ENCODE measurements around the gene INPP5B. TPM values are rescaled to one million over a fixed set of nuclear protein-coding genes. Genes with fewer than 3 reads are reported as not detected.
"Not testable (repeated sequence)": the region's sequence is repeated elsewhere in the genome, so short reads cannot be mapped to it uniquely, and the experiment has no call there.

INPP5B gene
- total RNA-seq, 1 donor, result 18.6 TPM

DNA sequence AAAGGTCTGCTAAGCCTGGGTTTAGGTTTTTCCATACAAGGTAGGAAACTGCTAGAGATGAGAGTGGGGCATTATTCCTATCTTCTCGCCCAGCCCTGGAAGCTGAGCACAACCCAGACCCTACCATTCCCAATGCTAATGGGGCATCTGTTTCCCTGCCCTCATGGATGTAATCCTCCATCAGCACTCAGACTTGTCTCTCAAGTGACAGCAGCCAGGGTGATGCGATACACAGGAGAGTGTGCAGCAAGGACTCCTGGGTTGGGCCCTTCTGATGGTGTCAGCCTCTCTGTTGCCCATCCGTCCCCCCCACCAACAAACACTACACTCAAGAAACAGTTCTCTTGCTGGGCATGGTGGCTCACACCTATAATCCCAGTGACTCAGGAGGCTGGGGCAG, 5.9 kb upstream of the INPP5B start:
- H3K27me3 ChIP-seq (ENCODE audit: insufficient read depth, low read length), result no peaks in the 10 kb centered on the region
- no peaks in the 10 kb centered on the region for H3K9me3 ChIP-seq (ENCODE audit: low read depth, low read length)
- H3K4me1 ChIP-seq (ENCODE audit: insufficient read depth, low read length), result peaks cover 1% of the 10 kb centered on the region
- H3K4me3 ChIP-seq (ENCODE audit: low read length), result no peak overlapping the region

DNA sequence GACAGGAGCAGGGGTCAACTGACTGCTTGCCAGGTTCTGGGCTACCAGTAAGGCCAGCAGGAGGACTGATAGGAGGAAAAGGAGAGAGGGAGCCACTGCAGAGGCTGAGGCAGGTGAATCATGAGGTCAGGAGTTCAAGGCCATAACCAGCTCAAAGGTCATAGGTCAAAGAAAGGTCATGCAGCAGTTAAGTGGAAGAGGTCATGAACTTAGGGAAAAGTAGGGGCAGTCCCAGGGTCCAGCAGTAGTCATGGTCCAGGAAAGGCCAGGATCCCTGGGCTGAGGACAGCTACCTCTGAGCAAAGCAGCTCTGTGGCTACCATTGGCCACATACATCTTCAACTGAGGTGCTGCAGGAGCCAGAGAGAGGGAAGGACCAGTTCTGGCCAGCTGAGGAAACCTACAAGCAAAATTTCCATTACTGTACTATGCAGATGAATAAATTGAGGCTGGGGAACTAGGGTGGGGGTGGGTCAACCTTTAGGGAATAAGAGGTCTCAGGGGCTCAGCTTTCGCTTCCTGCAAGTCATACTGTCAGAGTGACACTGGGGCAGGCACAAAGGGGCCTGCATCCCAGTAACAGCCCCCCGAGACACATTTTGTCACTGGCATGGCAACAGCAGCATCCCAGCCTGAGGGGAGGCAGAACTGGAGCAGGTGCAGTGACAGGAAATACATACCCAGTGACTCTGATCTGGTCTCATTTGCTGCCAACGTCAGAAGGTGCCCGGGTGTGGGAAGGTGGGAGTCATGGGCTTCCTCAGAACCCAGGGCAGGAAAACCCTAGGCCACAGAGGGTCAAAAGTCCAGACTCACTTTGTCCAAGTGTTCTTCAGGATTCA, 5.2 kb upstream of the INPP5B start:
- peaks cover 9% of the 10 kb centered on the region for H3K4me1 ChIP-seq (ENCODE audit: insufficient read depth, low read length)
- no peaks in the 10 kb centered on the region for H3K9me3 ChIP-seq (ENCODE audit: low read depth, low read length)
- H3K4me3 ChIP-seq (ENCODE audit: low read length), result no peak overlapping the region
- no peaks in the 10 kb centered on the region for H3K27me3 ChIP-seq (ENCODE audit: insufficient read depth, low read length)

DNA sequence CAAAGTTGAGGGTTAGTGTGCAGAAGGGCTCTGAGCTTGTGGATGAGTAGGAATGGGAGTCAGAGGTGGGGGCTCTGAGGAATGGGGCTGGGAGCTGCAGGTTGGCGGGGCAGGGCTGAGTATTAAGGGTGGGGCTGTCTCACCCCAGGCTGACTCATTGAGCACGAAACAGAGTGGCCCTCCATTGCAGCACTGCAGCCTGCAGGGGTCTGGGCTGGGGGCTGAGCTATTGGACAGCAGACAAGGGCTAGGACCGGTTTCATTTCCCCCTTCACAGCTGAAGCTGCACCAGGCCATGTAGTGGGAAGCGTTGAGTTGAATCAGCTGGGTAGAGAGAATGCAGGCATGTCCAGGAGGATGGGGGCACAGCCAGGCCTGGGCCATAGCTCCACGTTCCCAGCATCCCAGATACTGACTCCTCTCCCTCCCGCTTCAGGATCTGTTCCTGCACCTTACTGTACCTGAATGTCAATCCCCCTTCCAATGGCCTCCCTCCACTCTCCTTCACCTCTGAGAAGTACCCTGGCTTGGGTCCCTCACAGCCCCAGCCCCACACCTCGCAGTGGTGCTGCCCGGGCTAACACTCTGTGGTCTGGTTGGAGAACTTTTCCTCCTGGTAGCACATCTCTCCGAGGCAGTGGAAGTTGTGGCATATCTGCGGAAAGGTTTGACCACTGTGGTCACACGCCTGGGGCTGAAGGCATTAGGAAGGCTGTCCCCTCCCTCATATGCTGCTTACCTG, 4.4 kb upstream of the INPP5B start:
- Histone ChIP-seq H3K27me3 (ENCODE audit: insufficient read depth, low read length) (no peaks in the 10 kb centered on the region), H3K4me3 (ENCODE audit: low read length) (no peak overlapping the region), H3K9me3 (ENCODE audit: low read depth, low read length) (no peaks in the 10 kb centered on the region), H3K4me1 (ENCODE audit: insufficient read depth, low read length) (peaks cover 17% of the 10 kb centered on the region)

GRCh38 chr1:37949524-37950152, 2.8 kb upstream of the INPP5B start:
- H3K9me3 ChIP-seq (ENCODE audit: low read depth, low read length), result no peaks in the 10 kb centered on the region
- no peak overlapping the region for H3K4me3 ChIP-seq (ENCODE audit: low read length)
- H3K4me1 ChIP-seq (ENCODE audit: insufficient read depth, low read length), result peaks cover 24% of the 10 kb centered on the region
- no peaks in the 10 kb centered on the region for H3K27me3 ChIP-seq (ENCODE audit: insufficient read depth, low read length)

DNA sequence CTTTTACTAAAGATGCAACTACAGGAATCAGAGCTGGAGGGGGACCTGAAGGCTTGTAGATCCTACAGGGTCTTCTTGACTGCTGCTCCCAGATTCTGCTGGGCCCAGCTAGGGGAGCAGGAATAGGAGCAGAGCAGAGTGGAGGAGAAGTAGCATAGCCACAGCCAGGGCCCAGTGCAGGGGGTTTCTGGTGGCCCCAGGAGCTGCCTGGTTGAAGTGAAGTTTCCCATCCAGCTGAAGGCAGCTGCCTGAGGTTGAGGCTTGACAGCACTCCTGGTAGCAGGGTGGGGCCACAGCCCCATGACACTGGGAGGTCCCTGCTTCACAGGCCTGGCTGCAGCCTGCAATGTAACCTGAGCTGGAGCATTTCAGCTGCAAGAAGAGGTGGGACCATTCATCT, 2.0 kb upstream of the INPP5B start:
- Histone ChIP-seq H3K27me3 (ENCODE audit: insufficient read depth, low read length) (no peaks in the 10 kb centered on the region), H3K4me3 (ENCODE audit: low read length) (no peak overlapping the region), H3K9me3 (ENCODE audit: low read depth, low read length) (no peaks in the 10 kb centered on the region), H3K4me1 (ENCODE audit: insufficient read depth, low read length) (peaks cover 24% of the 10 kb centered on the region)

DNA sequence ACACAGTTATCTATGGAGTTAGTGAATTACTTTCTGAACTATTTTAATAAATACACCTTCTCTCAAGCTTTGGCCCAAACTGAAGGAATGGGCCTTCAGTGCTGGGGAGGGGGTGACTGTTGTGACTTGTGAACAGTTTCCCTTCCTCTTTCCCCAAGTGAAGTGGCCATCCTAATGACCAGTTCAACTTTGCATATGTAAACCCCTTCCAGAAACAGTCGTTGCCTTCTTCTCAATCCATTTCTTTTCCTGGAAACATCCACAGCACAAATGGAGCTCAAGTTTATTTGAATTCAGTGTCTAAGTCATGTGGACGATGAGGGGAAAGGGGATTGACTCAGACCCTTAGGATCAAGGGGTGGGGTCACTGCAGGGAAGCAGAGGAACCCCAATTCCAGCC, 1.3 kb upstream of the INPP5B start:
- peaks cover 24% of the 10 kb centered on the region for H3K4me1 ChIP-seq (ENCODE audit: insufficient read depth, low read length)
- H3K9me3 ChIP-seq (ENCODE audit: low read depth, low read length), result no peaks in the 10 kb centered on the region
- H3K4me3 ChIP-seq (ENCODE audit: low read length), result no peak overlapping the region
- H3K27me3 ChIP-seq (ENCODE audit: insufficient read depth, low read length), result no peaks in the 10 kb centered on the region

DNA sequence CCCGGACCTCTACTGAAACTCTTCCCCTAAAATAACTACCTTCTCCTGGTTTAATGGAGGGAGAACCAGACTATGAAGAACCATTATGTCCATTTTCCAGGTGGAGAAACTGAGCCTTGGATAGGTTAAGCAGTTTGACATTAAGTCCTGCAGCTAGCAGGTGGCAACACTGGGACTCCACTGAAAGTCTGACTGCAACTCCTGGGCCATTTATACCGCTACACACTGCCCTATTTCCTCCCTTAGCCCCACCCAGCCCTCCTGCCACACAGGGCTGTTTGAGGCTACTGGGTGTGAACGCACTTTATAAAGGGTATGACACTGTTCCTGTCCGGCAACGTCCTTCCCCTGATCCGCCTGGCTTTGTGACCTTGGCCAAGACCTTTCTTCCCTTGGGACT, 511 bp upstream of the INPP5B start:
- Histone ChIP-seq H3K4me3 (ENCODE audit: low read length) (peak overlapping the region; percentile 55), H3K9me3 (ENCODE audit: low read depth, low read length) (no peaks in the 10 kb centered on the region), H3K27me3 (ENCODE audit: insufficient read depth, low read length) (no peaks in the 10 kb centered on the region), H3K4me1 (ENCODE audit: insufficient read depth, low read length) (peaks cover 24% of the 10 kb centered on the region)

GRCh38 chr1:37945743-37946702, 830 bp downstream of the INPP5B start:
- Histone ChIP-seq H3K9me3 (ENCODE audit: low read depth, low read length) (no peaks in the 10 kb centered on the region), H3K4me1 (ENCODE audit: insufficient read depth, low read length) (peaks cover 24% of the 10 kb centered on the region), H3K4me3 (ENCODE audit: low read length) (peak overlapping the region; percentile 55), H3K27me3 (ENCODE audit: insufficient read depth, low read length) (no peaks in the 10 kb centered on the region)

GRCh38 chr1:37945251-37945650, 1.6 kb downstream of the INPP5B start:
- Histone ChIP-seq H3K27me3 (ENCODE audit: insufficient read depth, low read length) (no peaks in the 10 kb centered on the region), H3K4me1 (ENCODE audit: insufficient read depth, low read length) (peaks cover 24% of the 10 kb centered on the region), H3K4me3 (ENCODE audit: low read length) (no peak overlapping the region), H3K9me3 (ENCODE audit: low read depth, low read length) (no peaks in the 10 kb centered on the region)

GRCh38 chr1:37944816-37945215, 2.0 kb downstream of the INPP5B start:
- Histone ChIP-seq H3K4me3 (ENCODE audit: low read length) (no peak overlapping the region), H3K4me1 (ENCODE audit: insufficient read depth, low read length) (peaks cover 24% of the 10 kb centered on the region), H3K27me3 (ENCODE audit: insufficient read depth, low read length) (no peaks in the 10 kb centered on the region), H3K9me3 (ENCODE audit: low read depth, low read length) (no peaks in the 10 kb centered on the region)

DNA sequence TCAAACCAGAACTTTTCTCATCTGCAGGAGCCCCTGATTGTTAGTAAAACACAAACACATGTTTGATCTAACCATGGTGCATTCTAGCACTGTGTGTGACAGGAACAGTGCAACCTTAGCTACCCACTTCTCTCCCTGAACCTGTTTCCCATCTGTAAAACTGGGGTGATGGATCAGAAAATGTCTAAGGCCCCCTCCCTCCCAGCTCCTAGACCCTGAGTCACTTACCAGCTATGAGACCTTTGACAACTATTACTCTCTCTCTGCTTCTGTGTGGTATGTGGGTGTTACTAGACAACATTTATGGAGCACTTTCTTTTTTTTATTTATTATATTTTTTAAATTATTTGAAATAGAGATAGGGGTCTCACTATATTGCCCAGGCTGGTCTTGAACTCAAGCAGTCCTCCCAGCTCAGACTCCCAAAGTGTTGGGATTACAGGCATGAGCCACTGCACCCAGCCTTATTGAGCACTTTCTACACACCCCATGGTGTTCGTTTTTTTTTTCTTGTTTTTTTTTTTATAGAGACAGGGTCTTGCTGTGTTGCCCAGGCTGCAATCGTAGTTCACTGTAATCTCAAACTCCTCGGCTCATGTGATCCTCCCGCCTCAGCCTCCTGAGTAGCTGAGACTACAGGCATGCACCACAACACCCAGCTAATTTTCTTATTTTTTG, 2.6 kb downstream of the INPP5B start:
- H3K9me3 ChIP-seq (ENCODE audit: low read depth, low read length), result no peaks in the 10 kb centered on the region
- H3K27me3 ChIP-seq (ENCODE audit: insufficient read depth, low read length), result no peaks in the 10 kb centered on the region
- H3K4me1 ChIP-seq (ENCODE audit: insufficient read depth, low read length), result peaks cover 24% of the 10 kb centered on the region
- no peak overlapping the region for H3K4me3 ChIP-seq (ENCODE audit: low read length)

GRCh38 chr1:37940299-37940947, 6.4 kb downstream of the INPP5B start:
- H3K27me3 ChIP-seq (ENCODE audit: insufficient read depth, low read length), result no peaks in the 10 kb centered on the region
- no peaks in the 10 kb centered on the region for H3K9me3 ChIP-seq (ENCODE audit: low read depth, low read length)
- no peak overlapping the region for H3K4me3 ChIP-seq (ENCODE audit: low read length)
- H3K4me1 ChIP-seq (ENCODE audit: insufficient read depth, low read length), result no peaks in the 10 kb centered on the region

GRCh38 chr1:37936760-37937159, 10.1 kb downstream of the INPP5B start:
- H3K4me3 ChIP-seq (ENCODE audit: low read length); H3K27me3 ChIP-seq (ENCODE audit: insufficient read depth, low read length); H3K9me3 ChIP-seq (ENCODE audit: low read depth, low read length); H3K4me1 ChIP-seq (ENCODE audit: insufficient read depth, low read length): not testable (repeated sequence)

GRCh38 chr1:37932759-37933158, 14.1 kb downstream of the INPP5B start:
- H3K4me1 ChIP-seq (ENCODE audit: insufficient read depth, low read length), result peaks cover 29% of the 10 kb centered on the region
- H3K9me3 ChIP-seq (ENCODE audit: low read depth, low read length), result no peaks in the 10 kb centered on the region
- no peaks in the 10 kb centered on the region for H3K27me3 ChIP-seq (ENCODE audit: insufficient read depth, low read length)
- H3K4me3 ChIP-seq (ENCODE audit: low read length), result no peak overlapping the region
